Activated T-cell treated with anti-CD3 and anti-CD28 coated beads, Interleukin-2, amount 50 U/mL, for 24 hours (primary cell): ENCODE data around the gene LAMB1.
"Not testable (repeated sequence)": the region's sequence is repeated elsewhere in the genome, so short reads cannot be mapped to it uniquely, and the experiment has no call there.

Experiments
- DNase-seq: peaks from one replicate; pipeline ENCODE4 v3.0.0-alpha.2; 2020
- H3K27ac Mint-ChIP-seq: 2 replicates; pipeline ENCODE4 v1.8.0; 2020; ENCODE audit warnings: mild to moderate bottlenecking, mixed read lengths
- H3K27me3 Mint-ChIP-seq: 2 replicates; pipeline ENCODE4 v1.8.0; 2020; ENCODE audit warnings: mixed read lengths
- H3K36me3 Mint-ChIP-seq: 2 replicates; pipeline ENCODE4 v1.8.0; 2020; ENCODE audit warnings: low read depth, mixed read lengths
- H3K4me1 Mint-ChIP-seq: 2 replicates; pipeline ENCODE4 v1.8.0; 2020; ENCODE audit warnings: low read depth, mixed read lengths
- H3K4me3 Mint-ChIP-seq: 2 replicates; pipeline ENCODE4 v1.8.0; 2020; ENCODE audit warnings: mild to moderate bottlenecking, moderate library complexity, mixed read lengths
- H3K9me3 Mint-ChIP-seq: 2 replicates; pipeline ENCODE4 v1.8.0; 2020; ENCODE audit warnings: mixed read lengths

LAMB1 gene

DNA sequence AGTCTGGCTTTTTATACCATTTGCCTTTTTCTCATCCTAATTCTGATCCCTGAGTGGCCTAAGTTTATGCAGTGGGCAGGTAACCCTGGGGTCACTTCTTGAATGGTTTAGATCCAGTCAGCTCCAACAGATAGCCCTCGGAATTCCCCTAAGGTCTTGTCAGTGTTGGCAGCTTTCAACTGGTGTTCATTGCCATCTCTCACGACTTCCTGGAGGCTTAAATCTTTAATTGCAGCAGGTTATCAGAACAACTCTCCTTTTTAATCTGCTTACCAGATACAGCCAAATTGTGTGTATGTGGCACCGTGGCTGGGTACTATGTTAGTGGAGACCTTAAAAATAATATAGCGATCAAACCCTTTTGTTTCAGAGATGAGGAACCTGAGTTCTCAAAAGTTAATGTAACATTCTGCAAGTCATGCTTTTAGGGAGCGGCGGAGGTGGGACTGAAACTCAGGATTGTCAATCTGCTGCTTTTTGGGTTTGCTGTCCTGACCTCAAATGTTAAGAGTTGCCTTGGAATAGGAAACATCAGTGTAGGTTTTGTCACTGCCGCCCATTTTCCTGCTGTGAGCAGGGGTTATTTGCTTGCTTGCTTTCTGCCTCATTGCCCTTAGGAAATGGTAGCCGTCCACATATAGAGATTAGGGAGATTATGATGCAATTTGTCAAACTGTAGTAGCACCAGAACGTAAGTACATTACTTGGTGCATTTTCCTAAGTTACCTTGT, 111.2 kb downstream of the LAMB1 start:
- H3K4me1 Mint-ChIP-seq, result peaks cover 50% of the 10 kb centered on the region
- H3K9me3 Mint-ChIP-seq, result peaks cover 3% of the 10 kb centered on the region
- peaks cover 54% of the 10 kb centered on the region for H3K36me3 Mint-ChIP-seq
- no peak for DNase-seq
- peak overlapping the region; percentile 98 for H3K27ac Mint-ChIP-seq
- H3K4me3 Mint-ChIP-seq, result peak overlapping the region; percentile 91
- no peaks in the 10 kb centered on the region for H3K27me3 Mint-ChIP-seq

DNA sequence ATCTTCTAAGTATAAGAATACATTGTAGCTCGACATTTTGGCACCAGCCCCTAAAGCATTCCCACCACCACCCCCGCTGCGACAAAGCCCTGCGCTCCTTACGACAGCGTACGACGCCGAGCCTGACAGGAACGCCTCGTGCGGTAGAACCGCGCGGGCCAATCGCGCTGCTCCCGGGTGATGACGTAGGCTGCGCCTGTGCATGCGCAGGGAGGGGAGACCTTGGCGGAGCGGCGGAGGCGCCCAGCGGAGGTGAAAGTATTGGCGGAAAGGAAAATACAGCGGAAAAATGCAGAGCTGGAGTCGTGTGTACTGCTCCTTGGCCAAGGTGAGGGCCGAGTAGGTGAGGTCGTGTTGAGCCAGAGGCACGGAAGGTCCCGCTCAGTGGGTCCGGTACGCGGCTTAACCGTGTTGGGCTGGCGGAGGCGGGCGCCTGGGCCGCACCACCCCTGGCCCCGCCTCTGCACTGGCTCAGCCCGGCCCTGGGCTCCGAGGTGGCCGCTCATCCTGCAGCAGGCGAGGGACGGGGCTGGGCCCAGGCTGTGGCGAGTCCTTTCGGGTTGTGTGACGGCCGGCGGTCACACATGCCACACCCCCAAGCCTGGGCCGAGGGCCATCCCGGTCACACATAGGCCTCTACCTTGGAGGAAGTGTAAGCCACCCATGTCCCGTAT, 111.9 kb downstream of the LAMB1 start, which contains the start of gene DLD:
Gene DLD, plus strand, starts transcription at position 222 of the 674 bp plus-strand sequence. Its CDS starts 68 bp downstream, at position 290.
- H3K27me3 Mint-ChIP-seq, result no peaks in the 10 kb centered on the region
- peak within 1 kb of the TSS; percentile 91 for H3K4me3 Mint-ChIP-seq
- H3K27ac Mint-ChIP-seq, result peak within 1 kb of the TSS; percentile 98

DNA sequence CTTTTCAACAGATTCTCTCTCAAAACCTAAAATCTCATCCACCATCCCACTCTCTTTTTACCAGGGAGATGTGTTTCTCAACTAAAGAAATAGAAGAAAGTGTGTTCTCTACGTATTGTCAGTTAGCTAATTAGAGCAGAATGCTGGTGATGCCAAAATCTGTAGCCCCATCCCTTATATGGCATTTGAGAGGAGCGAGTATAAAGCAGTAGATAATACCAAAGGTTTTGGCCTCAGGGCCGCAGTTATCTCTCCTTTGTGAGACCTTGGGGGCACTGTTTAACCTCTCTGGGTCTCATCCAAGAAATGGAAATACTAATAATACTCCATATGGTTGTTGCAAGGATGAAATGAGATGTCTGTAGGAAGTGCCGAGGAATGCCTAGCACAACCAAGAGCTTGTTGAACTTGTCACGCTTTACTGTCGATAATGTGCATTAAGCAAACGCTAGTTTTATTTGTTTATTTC, 112.4 kb downstream of the LAMB1 start:
- Mint-ChIP-seq H3K4me3 (peak overlapping the region; percentile 91), H3K36me3 (peaks cover 42% of the 10 kb centered on the region), H3K4me1 (peaks cover 38% of the 10 kb centered on the region), H3K27me3 (no peaks in the 10 kb centered on the region), H3K9me3 (peaks cover 3% of the 10 kb centered on the region), H3K27ac (peak overlapping the region; percentile 98)
- no peak for DNase-seq

More for the DNA sequence above, 111.9 kb downstream of the LAMB1 start, which contains the start of gene DLD:
- DNase-seq, result peak; percentile 95
- Mint-ChIP-seq H3K9me3 (peaks cover 3% of the 10 kb centered on the region), H3K36me3 (peaks cover 47% of the 10 kb centered on the region), H3K4me1 (peaks cover 43% of the 10 kb centered on the region)

DNA sequence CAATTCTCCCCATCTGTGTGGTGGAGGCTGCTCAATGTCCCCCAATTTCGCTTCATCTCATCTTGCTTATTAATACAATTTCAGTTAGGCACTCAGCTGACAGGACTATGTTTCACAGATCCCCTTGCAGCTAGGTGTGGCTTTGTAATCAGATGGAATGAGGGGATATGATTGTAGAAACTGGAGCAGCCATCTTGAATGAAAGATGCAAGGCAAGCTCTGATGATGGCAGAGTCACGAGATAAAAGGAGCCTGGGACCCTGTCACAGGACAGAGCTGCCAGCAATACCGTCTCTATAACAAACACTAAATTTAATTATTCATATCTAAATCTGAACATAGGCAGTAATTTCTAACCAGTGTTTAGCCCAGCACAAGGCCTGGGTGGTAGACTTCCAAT, 113.0 kb downstream of the LAMB1 start:
- no peak for DNase-seq
- peaks cover 3% of the 10 kb centered on the region for H3K27me3 Mint-ChIP-seq
- peak overlapping the region; percentile 91 for H3K4me3 Mint-ChIP-seq
- H3K36me3 Mint-ChIP-seq, result peaks cover 36% of the 10 kb centered on the region
- no peak overlapping the region for H3K27ac Mint-ChIP-seq
- H3K9me3 Mint-ChIP-seq, result peaks cover 3% of the 10 kb centered on the region
- H3K4me1 Mint-ChIP-seq, result peaks cover 33% of the 10 kb centered on the region

DNA sequence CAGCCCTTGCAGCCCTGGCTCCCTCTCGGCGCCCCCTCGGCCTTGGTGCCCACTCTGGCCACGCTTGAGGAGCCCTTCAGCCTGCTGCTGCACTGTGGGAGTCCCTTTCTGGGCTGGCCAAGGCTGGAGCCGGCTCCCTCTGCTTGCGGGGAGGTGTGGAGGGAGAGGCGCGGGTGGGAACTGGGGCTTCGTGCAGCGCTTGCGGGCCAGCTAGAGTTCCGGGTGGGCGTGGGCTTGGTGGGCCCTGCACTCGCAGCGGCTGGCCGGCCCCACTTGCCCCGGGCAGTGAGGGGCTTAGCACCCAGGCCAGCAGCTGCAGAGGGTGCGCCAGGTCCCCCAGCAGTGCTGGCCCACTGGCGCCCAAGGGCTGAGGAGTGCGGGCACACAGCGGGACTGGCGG, 115.1 kb downstream of the LAMB1 start:
- H3K4me1 Mint-ChIP-seq, result peaks cover 13% of the 10 kb centered on the region
- H3K4me3 Mint-ChIP-seq, H3K27ac Mint-ChIP-seq, H3K9me3 Mint-ChIP-seq, DNase-seq, H3K27me3 Mint-ChIP-seq: not testable (repeated sequence)
- peaks cover 15% of the 10 kb centered on the region for H3K36me3 Mint-ChIP-seq

DNA sequence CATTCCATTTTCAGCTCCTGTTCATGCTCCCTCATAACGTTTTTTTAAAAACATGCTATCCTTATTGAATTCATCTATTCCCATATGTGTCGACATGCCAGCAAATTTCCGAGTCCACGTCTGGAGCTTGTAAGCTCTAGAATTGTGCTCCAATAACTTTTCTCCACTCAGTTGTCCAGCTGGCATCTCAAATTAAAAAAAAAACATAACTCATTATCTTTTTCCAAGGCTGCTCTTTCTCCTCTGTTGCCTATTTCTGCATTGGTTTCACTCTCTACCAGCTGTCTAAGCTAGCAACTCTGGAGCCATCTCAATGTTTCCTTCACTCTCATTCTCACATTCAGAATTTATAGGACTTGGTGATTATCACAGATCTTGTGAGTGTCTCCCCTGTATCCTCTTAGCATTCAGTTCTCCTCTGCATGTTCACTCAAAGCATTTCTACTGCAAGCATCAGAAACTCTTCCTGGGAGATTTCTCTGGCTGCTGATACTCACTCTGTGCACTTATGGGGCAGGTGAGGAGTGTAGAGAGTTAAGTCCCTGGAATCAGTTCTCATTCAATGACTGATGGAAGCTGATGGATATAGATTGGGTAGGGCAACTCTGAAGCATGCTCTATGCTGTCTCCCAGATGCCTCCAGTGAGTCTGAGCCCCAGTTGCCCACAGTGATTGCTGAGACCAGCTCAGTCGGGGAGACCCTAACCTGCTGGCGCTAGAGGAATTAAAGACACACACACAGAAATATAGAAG, 118.7 kb downstream of the LAMB1 start:
- H3K9me3 Mint-ChIP-seq, result peaks cover 3% of the 10 kb centered on the region
- peaks cover 5% of the 10 kb centered on the region for H3K4me1 Mint-ChIP-seq
- peaks cover 5% of the 10 kb centered on the region for H3K27me3 Mint-ChIP-seq
- H3K4me3 Mint-ChIP-seq, result no peak overlapping the region
- H3K36me3 Mint-ChIP-seq, result no peaks in the 10 kb centered on the region
- no peak for DNase-seq
- no peak overlapping the region for H3K27ac Mint-ChIP-seq

DNA sequence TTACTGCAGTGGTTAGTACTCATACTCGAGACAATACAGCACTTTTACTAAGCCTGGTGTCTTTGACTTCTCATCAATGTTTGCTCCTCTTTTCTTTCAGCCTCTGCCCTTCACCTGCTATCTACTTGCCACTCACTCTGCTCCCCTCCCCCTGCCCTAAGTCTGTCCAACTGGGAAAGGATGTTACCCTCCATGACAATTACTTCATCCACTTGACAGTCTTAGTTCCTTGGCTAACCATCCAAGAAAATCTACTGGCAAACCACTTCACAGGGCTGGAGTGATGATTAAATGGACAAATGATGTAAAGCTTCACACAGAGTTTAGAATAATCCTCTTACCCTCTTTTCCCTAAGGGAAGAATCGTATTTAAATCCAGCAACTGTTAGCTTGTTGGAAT, 120.2 kb downstream of the LAMB1 start:
- no peaks in the 10 kb centered on the region for H3K9me3 Mint-ChIP-seq
- peaks cover 11% of the 10 kb centered on the region for H3K4me1 Mint-ChIP-seq
- no peaks in the 10 kb centered on the region for H3K36me3 Mint-ChIP-seq

DNA sequence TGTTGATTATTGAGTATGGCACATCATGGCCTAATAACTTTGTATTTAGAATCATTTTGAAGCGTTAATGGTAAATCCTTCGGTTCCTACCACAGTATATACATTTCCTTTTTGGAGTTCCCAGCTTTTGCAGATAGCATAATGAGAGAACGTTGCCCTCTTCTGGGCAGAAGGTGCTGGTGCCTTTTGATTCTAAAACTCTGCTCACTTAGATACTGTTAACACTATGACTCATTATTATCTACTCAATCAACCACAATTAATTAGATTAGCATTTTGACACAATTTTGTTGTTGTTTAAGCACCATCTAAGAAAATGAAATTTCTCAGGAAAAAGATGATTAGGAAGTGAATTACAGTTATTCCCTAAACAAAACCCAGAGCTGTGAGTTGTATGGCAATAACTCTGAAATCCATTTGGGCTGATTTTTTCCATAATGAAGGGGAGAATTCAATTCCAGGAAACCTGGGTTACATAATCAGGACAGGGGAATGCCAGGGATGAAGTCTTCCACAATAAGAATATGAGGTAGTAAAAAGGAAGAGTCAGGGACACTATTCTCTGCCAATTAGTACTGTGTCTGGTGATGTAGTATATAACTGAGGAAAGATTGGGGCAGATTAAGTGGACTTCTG, 123.4 kb downstream of the LAMB1 start:
- H3K4me3 Mint-ChIP-seq, result no peak overlapping the region
- H3K9me3 Mint-ChIP-seq, result no peaks in the 10 kb centered on the region
- no peak for DNase-seq
- H3K36me3 Mint-ChIP-seq, result no peaks in the 10 kb centered on the region
- peaks cover 23% of the 10 kb centered on the region for H3K4me1 Mint-ChIP-seq
- H3K27ac Mint-ChIP-seq, result no peak overlapping the region
- peaks cover 2% of the 10 kb centered on the region for H3K27me3 Mint-ChIP-seq

More for the DNA sequence above, 120.2 kb downstream of the LAMB1 start:
- Mint-ChIP-seq H3K4me3 (no peak overlapping the region), H3K27me3 (peaks cover 5% of the 10 kb centered on the region), H3K27ac (no peak overlapping the region)
- no peak for DNase-seq

DNA sequence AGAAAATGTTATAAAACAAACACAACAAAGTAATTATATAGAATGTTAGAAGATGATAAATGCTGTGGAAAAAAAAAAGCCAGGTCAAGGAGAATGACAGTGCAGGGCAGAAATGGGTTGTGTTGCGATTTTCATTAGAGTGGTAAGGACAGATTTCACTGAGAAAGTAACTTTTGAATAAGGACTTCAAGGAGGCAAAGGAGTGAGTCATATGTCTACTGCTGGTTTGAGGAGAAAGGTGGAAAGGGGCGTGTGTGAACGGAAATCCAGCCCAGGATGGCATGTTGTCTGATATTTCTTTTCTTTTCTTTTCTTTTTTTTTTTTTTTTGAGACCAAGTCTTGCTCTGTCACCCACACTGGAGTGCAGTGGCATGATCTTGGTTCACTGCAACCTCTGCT, 124.3 kb downstream of the LAMB1 start:
- Mint-ChIP-seq H3K36me3 (no peaks in the 10 kb centered on the region), H3K4me3 (no peak overlapping the region), H3K27me3 (no peaks in the 10 kb centered on the region), H3K27ac (no peak overlapping the region), H3K4me1 (peaks cover 27% of the 10 kb centered on the region), H3K9me3 (no peaks in the 10 kb centered on the region)
- DNase-seq, result no peak

DNA sequence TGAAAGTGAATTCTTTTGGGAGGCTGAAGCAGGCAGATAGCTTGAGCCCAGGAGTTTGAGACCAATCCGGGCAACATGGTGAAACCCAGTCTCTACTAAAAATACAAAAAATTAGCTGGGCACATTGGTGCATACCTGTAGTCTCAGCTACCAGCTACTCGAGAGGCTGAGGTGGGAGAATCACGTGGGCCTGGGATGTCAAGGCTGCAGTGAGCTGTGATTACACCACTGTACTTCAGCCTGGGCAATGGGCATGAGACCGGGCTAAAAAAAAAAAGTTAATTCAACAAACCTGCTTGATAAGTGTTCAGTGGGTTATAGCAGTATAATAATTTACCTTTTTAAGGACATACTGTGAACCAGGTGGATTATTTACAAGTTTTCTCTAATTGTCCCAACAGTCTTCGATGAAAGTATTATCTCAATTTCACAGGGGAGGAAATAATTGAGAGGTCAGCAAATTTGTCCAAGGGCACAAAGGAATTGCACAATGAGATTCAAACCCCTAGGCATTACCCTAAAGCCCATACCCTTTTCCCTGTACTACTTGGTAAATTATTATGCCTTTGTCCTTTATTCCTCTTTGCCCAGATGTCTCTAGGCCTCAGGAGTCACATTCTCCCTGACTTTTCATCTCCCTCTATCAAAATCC, 125.1 kb downstream of the LAMB1 start:
- Mint-ChIP-seq H3K36me3 (no peaks in the 10 kb centered on the region), H3K27me3 (no peaks in the 10 kb centered on the region), H3K4me3 (no peak overlapping the region), H3K9me3 (no peaks in the 10 kb centered on the region), H3K4me1 (peaks cover 27% of the 10 kb centered on the region), H3K27ac (no peak overlapping the region)
- no peak for DNase-seq

DNA sequence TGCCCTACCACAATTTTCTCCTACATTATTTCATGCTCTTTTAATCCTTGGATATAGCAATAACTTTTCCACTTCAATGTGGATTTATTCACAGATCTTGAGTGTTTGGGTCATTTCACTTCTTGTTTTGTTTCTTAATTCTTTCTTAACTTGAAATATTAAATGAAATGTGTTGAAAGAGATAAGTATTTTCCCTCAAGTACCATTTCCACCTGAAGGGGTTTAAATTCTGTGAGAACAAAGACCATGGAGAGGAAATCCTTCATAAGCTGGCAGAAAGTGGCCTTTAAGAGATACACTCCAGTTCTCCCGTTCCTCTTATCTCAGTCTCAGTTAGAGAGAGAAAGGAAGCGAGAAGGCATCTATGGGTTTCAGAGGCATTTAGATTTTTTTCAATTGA, 126.0 kb downstream of the LAMB1 start:
- no peaks in the 10 kb centered on the region for H3K27me3 Mint-ChIP-seq
- H3K4me1 Mint-ChIP-seq, result peaks cover 27% of the 10 kb centered on the region

DNA sequence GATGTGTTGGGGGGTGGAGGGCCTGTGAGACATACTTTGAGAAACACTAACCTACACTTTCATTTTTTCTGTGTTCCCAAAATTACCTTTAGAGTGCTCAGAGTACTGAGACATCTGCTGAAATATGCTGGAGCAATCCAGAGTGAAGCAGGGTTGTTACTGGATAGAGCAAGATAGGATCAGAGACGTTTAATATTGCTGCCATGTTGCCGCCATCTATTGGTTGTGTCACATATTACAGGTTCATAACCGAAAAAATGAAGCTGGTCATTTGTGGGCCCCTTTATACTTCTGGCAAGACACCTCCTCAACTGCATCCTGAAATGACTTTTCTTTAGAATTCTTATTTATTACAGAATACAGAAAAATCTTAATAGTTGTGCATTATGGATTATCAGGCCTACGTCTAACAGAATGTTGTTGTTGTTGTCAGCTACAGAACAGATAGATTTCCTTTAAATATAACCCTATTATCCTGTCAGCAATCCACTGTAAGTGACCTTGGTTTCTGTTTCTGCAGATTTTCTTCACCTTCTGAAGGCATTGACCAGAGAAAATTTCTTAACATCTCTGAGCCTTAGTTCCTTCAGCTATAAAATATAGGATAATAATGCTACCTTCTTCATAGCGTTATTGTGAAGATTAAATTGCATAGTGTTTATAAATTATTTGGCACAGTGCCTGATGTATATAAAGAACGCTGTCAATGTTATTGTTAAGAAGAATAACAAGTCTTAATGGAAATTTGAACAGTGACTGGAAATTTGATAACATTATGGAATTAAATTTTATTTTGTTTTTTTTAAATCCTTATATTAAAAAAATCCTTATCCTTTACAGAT, 128.1 kb downstream of the LAMB1 start:
- H3K36me3 Mint-ChIP-seq, result no peaks in the 10 kb centered on the region
- H3K9me3 Mint-ChIP-seq, result no peaks in the 10 kb centered on the region
- peak overlapping the region; percentile 54 for H3K27ac Mint-ChIP-seq
- H3K4me3 Mint-ChIP-seq, result no peak overlapping the region
- DNase-seq, result no peak
- peaks cover 39% of the 10 kb centered on the region for H3K4me1 Mint-ChIP-seq
- no peaks in the 10 kb centered on the region for H3K27me3 Mint-ChIP-seq

More for the DNA sequence above, 126.0 kb downstream of the LAMB1 start:
- DNase-seq, result no peak
- Mint-ChIP-seq H3K9me3 (no peaks in the 10 kb centered on the region), H3K36me3 (no peaks in the 10 kb centered on the region), H3K27ac (no peak overlapping the region), H3K4me3 (no peak overlapping the region)

DNA sequence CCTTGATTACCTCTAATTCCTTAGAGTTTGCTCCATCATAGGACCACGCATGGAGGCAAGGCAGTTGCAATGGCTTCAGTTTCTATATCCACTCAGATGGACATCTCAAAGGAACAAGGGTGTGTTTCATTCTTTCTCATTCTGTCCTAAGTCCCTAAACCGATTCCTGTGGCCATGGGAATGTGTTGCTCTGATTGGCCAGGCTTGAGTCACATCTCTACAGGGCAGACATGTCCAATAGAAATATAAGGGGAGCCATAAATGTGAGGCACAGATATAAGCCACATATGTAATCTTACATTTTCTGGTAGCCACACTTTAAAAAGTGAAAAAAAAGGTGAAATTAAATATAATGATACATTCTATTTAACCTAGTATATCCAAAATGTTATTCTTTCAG, 128.8 kb downstream of the LAMB1 start:
- no peak overlapping the region for H3K27ac Mint-ChIP-seq
- peaks cover 32% of the 10 kb centered on the region for H3K4me1 Mint-ChIP-seq
- H3K36me3 Mint-ChIP-seq, result no peaks in the 10 kb centered on the region

More for the DNA sequence above, 128.8 kb downstream of the LAMB1 start:
- Mint-ChIP-seq H3K27me3 (no peaks in the 10 kb centered on the region), H3K9me3 (no peaks in the 10 kb centered on the region), H3K4me3 (no peak overlapping the region)
- DNase-seq, result no peak
